ENCODE results near the gene ADAM19. TPM values are rescaled to one million over a fixed set of nuclear protein-coding genes. Genes with fewer than 3 reads are reported as not detected.

The ADAM19 gene
- total and polyA plus RNA-seq, 7 donors: 0.27 to 4.5 (median 1.4) TPM

GRCh38 chr5:157504053-157504452 lies 71.5 kb downstream of the ADAM19 start:
- intact Hi-C loops (cut with DNase I): no loop called here
- Histone ChIP-seq H3K27me3 (ENCODE audit: insufficient read depth in 3 of 3, low read length in 2 of 3) (no peaks in the 10 kb centered on the region), H3K27ac (no peak overlapping the region), H3K36me3 (ENCODE audit: insufficient read depth in 1 of 2, low read depth in 1 of 2) (peaks cover 3 to 28% of the 10 kb centered on the region in 2 donors), H3K4me1 (no peaks in the 10 kb centered on the region), H3K4me3 (no peak overlapping the region), H3K9me3 (no peaks in the 10 kb centered on the region)
- no peak for DNase-seq
- ATAC-seq: no peak
- no peak for TF ChIP-seq CTCF (IDR thresholded peaks at IDR 0.05)
- WGBS, 3 donors: 85 to 95% (median 89%) methylated on average over 8 of the region's 8 CpGs

DNA sequence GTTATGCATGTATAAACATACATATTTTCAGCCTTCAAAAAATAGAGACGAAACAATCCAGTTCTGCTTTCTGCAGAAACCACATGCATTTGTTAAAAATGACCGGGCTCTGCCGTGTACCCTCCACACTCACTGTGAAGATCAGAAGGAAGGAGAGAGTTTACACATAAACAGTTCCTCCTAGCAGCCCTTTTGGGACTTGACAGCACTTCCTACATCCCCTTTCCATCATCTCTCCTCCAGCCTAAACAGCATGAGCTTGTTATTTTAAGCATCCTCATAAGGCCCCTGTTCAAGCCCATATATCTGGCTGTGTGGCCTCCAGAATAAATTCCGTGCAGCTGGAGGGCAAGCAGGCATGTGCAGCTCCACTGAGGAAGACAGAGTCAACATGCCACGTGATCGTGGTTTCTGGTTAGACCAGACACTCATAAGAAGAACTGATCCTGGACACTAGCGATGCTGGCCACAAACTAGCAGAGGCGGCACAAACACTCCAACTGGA lies 73.4 kb downstream of the ADAM19 start:
- 71 to 77% (median 75%) methylated on average over 8 of the region's 8 CpGs for WGBS, 3 donors
- Histone ChIP-seq H3K36me3 (ENCODE audit: insufficient read depth in 1 of 2, low read depth in 1 of 2) (peaks cover 3 to 27% of the 10 kb centered on the region in 2 donors), H3K27me3 (ENCODE audit: insufficient read depth in 3 of 3, low read length in 2 of 3) (no peaks in the 10 kb centered on the region), H3K27ac (no peak overlapping the region), H3K9me3 (no peaks in the 10 kb centered on the region), H3K4me3 (no peak overlapping the region), H3K4me1 (no peaks in the 10 kb centered on the region)
- no peak for ATAC-seq
- no peak for TF ChIP-seq CTCF (IDR thresholded peaks at IDR 0.05)
- DNase-seq: no peak
- intact Hi-C loops (cut with DNase I): no loop called here

GRCh38 chr5:157497875-157498611 lies 77.5 kb downstream of the ADAM19 start:
- intact Hi-C loops (cut with DNase I): no loop called here
- TF ChIP-seq CTCF (IDR thresholded peaks at IDR 0.05): no peak
- Histone ChIP-seq H3K27ac (no peak overlapping the region), H3K9me3 (no peaks in the 10 kb centered on the region), H3K27me3 (ENCODE audit: insufficient read depth in 3 of 3, low read length in 2 of 3) (no peaks in the 10 kb centered on the region), H3K36me3 (ENCODE audit: insufficient read depth in 1 of 2, low read depth in 1 of 2) (peaks cover 0 to 49% of the 10 kb centered on the region in 2 donors), H3K4me1 (no peaks in the 10 kb centered on the region), H3K4me3 (no peak overlapping the region)
- no peak for ATAC-seq
- WGBS, 3 donors: 74 to 78% (median 77%) methylated on average over 10 of the region's 10 CpGs
- DNase-seq: no peak

GRCh38 chr5:157496864-157497263 lies 78.7 kb downstream of the ADAM19 start:
- 89 to 94% (median 90%) methylated on average over 6 to 8 of the region's 8 CpGs for WGBS, 3 donors
- H3K4me1 ChIP-seq: no peaks in the 10 kb centered on the region
- H3K27ac ChIP-seq: no peak overlapping the region
- no peak overlapping the region for H3K4me3 ChIP-seq
- no peaks in the 10 kb centered on the region for H3K9me3 ChIP-seq
- TF ChIP-seq CTCF (IDR thresholded peaks at IDR 0.05): no peak
- DNase-seq (no peak), ATAC-seq (peak in 1 of 4 donors; percentile 24)
- no peaks in the 10 kb centered on the region for H3K27me3 ChIP-seq (ENCODE audit: insufficient read depth in 3 of 3, low read length in 2 of 3)
- intact Hi-C loops (cut with DNase I): no loop called here
- H3K36me3 ChIP-seq (ENCODE audit: insufficient read depth in 1 of 2, low read depth in 1 of 2): peaks cover 0 to 52% of the 10 kb centered on the region in 2 donors

All from psoas muscle (tissue), 8 donors.